CD1c-positive myeloid dendritic cell (primary cell): ENCODE measurements around the gene NBPF8.
"Not testable (repeated sequence)": the region's sequence is repeated elsewhere in the genome, so short reads cannot be mapped to it uniquely, and the experiment has no call there.

Experiments used
- DNase-seq: peaks from one replicate; pipeline ENCODE4 v3.0.0-alpha.2; 2016; ENCODE audit errors: extremely low spot score

Gene NBPF8, protein sequence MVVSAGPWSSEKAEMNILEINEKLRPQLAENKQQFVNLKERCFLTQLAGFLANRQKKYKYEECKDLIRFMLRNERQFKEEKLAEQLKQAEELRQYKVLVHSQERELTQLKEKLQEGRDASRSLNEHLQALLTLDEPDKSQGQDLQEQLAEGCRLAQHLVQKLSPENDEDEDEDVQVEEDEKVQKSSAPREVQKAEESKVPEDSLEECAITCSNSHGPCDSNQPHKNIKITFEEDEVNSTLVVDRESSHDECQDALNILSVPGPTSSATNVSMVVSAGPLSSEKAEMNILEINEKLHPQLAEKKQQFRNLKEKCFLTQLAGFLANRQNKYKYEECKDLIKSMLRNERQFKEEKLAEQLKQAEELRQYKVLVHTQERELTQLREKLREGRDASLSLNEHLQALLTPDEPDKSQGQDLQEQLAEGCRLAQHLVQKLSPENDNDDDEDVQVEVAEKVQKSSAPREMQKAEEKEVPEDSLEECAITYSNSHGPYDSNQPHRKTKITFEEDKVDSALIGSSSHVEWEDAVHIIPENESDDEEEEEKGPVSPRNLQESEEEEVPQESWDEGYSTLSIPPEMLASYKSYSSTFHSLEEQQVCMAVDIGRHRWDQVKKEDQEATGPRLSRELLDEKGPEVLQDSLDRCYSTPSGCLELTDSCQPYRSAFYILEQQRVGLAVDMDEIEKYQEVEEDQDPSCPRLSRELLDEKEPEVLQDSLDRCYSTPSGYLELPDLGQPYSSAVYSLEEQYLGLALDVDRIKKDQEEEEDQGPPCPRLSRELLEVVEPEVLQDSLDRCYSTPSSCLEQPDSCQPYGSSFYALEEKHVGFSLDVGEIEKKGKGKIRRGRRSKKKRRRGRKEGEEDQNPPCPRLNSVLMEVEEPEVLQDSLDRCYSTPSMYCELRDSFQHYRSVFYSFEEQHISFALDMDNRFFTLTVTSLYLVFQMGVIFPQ

DNA sequence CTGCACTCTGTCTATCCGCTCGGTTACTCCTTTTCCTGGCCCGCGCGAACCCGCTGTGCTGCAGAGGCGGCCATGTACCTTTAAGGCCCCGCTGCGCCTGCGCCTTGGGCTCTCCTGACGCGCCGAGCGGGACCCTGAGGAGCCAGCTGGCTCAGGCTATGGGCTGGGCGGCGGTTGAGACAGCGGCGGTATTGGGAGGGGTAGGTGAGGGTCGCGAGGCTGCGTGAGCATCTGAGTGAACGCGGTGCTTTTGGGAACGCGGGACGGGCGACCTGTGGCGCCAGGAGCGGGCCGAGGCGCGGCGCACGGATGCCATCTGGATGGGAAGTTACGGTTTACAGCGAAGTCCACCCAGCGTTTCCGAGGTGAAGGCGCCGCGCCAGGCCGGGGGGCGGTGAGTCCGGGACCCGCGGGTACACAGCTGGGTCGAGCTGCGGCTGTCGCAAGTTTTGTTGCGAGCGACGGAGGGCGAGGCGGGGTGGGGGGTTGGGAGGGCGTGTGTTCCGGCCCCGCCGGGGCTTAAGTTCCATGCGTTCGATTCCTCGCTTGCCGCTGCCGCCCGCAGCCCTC lies at the start of gene NBPF8:
NBPF8 (plus strand) TSS at position 125 of the 570 bp plus-strand sequence. CDS start 21,488 bp downstream, outside the sequence.
- DNase-seq: peak; percentile 26

- not testable (repeated sequence) for DNase-seq
These were observed 47.1 kb upstream of the NBPF8 start for GRCh38 chr1:120367709-120368108.

DNA sequence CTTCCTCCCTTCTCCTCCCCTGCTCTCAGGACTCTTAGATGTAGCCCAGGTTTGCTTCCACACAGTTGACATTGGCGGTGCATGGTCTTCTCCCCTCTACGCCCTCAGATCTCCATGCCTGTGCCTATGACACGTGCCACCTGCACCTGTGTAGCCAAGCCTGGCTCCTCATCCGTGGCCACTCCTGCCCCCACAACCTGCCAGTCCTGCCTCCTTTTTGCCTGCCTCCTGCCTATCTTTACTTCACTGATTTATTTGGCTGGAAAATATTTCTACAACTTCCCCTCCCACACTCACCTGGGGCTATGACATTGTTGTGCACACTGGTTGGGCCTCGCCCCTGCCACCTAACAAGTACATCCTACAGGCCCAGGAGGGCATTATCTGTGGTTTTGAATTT lies 28.2 kb upstream of the NBPF8 start:
- not testable (repeated sequence) for DNase-seq

GRCh38 chr1:120388597-120389126 lies 26.2 kb upstream of the NBPF8 start:
- peak; percentile 44 for DNase-seq

GRCh38 chr1:120391365-120391764 lies 23.5 kb upstream of the NBPF8 start:
- DNase-seq: not testable (repeated sequence)

GRCh38 chr1:120393316-120394232 lies 21.3 kb upstream of the NBPF8 start:
- DNase-seq: not testable (repeated sequence)

GRCh38 chr1:120405348-120405747 lies 9.5 kb upstream of the NBPF8 start:
- DNase-seq: not testable (repeated sequence)

DNA sequence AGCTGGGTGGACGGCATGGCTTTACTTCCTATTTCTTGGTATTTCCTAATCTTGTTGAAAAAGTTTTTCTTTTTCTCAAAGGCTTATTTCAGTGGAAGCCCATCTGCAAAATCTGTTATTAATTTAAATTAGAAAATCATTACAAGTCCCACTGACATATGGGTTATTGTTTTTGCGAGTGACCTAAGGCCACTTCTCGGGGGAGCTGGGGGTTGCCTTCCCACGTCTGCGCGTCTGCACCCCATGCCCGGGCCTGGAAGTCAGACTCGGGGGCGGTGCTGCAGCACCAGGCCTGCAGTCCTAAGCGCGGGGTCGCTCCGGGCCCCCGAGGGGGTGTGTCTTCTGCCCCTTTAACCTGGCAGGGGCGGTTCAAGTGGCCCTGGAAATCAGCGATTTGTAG lies 384 bp upstream of the NBPF8 start:
- DNase-seq: not testable (repeated sequence)

GRCh38 chr1:120415492-120415961 lies 692 bp downstream of the NBPF8 start:
- not testable (repeated sequence) for DNase-seq

DNA sequence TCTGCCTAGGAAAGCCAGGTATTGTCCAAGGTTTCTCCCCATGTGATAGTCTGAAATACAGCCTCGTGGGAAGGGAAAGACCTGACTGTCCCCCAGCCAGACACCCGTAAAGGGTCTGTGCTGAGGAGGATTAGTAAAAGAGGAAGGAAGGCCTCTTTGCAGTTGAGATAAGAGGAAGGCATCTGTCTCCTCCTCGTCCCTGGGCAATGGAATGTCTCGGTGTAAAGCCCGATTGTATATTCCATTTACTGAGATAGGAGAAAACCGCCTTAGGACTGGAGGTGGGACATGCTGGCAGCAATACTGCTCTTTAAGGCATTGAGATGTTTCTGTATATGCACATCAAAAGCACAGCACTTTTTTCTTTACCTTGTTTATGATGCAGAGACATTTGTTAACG lies 10.2 kb downstream of the NBPF8 start:
- not testable (repeated sequence) for DNase-seq

DNA sequence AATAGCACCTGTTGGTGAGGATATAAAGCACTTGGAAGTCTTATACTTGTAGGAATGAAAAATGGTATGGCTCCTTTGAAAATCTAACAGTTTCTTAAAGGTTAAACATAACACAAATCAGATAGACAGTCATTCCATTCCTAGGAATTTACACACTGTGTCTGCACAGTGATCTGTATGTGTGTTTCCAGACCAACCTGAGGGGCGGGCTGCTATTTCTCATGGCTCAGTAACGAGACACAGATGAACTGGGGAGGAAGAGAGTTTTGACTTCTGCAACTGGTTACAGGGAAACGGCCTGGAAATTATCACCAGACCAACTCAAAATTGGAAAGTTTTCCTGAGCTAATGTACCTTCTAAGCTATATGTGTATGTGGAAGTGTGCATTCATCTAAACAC lies 16.8 kb downstream of the NBPF8 start:
- not testable (repeated sequence) for DNase-seq

- not testable (repeated sequence) for DNase-seq
These were observed 19.0 kb downstream of the NBPF8 start for GRCh38 chr1:120433831-120434230.

GRCh38 chr1:120449124-120449523 lies 34.3 kb downstream of the NBPF8 start:
- not testable (repeated sequence) for DNase-seq
